ENCODE results near the gene LRRC34.

Gene LRRC34

GRCh38 chr3:169812332-169813235 lies at the start of gene LRRC34, which contains the start of gene LRRIQ4:
LRRC34 (minus strand) TSS chr3:169812904; CDS start chr3:169812548, 356 bp downstream.
LRRIQ4 (plus strand) TSS chr3:169812870; CDS start chr3:169821922, 9,052 bp downstream.
- DNase-seq: peak; percentile 86

- no peak for DNase-seq
Measured at GRCh38 chr3:169861871-169862270, 49.2 kb upstream of the LRRC34 start.

- no peak for DNase-seq
Measured at GRCh38 chr3:169857811-169858210, 45.1 kb upstream of the LRRC34 start.

GRCh38 chr3:169855514-169855913 lies 42.8 kb upstream of the LRRC34 start:
- DNase-seq: no peak

GRCh38 chr3:169850618-169851017 lies 37.9 kb upstream of the LRRC34 start:
- DNase-seq: no peak

- DNase-seq: no peak
Measured at GRCh38 chr3:169848741-169849140, 36.0 kb upstream of the LRRC34 start.

- no peak for DNase-seq
Measured at GRCh38 chr3:169847896-169848295, 35.2 kb upstream of the LRRC34 start.

- peak; percentile 79 for DNase-seq
Measured at GRCh38 chr3:169846458-169847193, 33.9 kb upstream of the LRRC34 start.

GRCh38 chr3:169842960-169843359 lies 30.3 kb upstream of the LRRC34 start:
- no peak for DNase-seq

- DNase-seq: no peak
Measured at GRCh38 chr3:169841171-169841570, 28.5 kb upstream of the LRRC34 start.

- DNase-seq: no peak
Measured at GRCh38 chr3:169838511-169839030, 25.9 kb upstream of the LRRC34 start.

GRCh38 chr3:169836942-169837275 lies 24.2 kb upstream of the LRRC34 start:
- no peak for DNase-seq

GRCh38 chr3:169836078-169836941 lies 23.6 kb upstream of the LRRC34 start:
- peak; percentile 10 for DNase-seq

GRCh38 chr3:169835533-169835932 lies 22.8 kb upstream of the LRRC34 start:
- no peak for DNase-seq

GRCh38 chr3:169827712-169828111 lies 15.0 kb upstream of the LRRC34 start:
- no peak for DNase-seq

- DNase-seq: no peak
Measured at GRCh38 chr3:169825316-169825715, 12.6 kb upstream of the LRRC34 start.

- no peak for DNase-seq
Measured at GRCh38 chr3:169822983-169823382, 10.3 kb upstream of the LRRC34 start.

- no peak for DNase-seq
Measured at GRCh38 chr3:169822540-169822939, 9.8 kb upstream of the LRRC34 start.

GRCh38 chr3:169822091-169822490 lies 9.4 kb upstream of the LRRC34 start:
- DNase-seq: no peak

GRCh38 chr3:169818316-169818715 lies 5.6 kb upstream of the LRRC34 start:
- DNase-seq: peak; percentile 45

GRCh38 chr3:169815590-169816150 lies 3.0 kb upstream of the LRRC34 start:
- DNase-seq: no peak

GRCh38 chr3:169813757-169814517 lies 1.2 kb upstream of the LRRC34 start:
- DNase-seq: no peak
